Hematopoietic multipotent progenitor cell treated with erythropoietin and hydrocortisone succinate and interleukin-3 and kit ligand, for 4 days (in vitro differentiated cells): ENCODE results near the gene GRIK5.

Experiments used
- DNase-seq: peaks from one replicate; pipeline ENCODE4 v3.0.0-alpha.2; 2015

Gene GRIK5

DNA sequence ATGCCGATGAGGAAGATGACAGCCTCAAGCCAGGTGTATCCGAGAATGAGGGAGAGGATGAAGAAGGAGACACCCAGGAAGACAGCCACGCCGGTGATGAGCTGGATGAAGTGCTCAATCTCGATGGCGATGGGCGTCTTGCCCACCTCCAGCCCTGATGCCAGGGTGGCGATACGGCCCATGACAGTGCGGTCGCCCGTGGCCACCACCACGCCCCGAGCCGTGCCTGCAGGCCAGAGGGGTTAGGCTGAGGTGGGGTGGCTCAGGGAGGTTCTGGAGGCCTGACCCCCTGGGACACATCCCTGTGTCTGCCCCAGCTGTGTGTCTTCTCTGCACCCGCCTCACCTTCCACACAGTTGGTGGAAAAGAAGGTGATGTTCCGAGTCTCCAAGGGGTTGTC is 85.0 kb downstream of the GRIK5 start:
- no peak for DNase-seq

DNA sequence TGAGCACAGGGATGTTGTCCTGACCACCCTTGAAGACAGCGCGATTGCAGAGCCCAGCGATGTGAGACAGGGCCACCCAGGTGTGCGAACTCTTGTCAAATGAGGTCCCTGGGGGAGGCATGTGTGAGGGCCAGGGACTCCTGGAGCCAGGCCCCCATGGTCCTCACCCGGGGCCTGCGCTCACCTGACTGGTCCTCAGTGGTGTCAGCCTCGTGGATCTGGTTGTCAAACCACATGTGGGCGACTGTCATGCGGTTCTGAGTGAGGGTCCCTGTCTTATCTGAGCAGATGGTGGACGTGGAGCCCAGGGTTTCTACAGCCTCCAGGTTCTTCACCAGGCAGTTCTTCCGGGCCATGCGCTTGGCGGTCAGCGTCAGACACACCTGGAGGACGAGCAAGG is 88.3 kb downstream of the GRIK5 start:
- DNase-seq, result no peak

DNA sequence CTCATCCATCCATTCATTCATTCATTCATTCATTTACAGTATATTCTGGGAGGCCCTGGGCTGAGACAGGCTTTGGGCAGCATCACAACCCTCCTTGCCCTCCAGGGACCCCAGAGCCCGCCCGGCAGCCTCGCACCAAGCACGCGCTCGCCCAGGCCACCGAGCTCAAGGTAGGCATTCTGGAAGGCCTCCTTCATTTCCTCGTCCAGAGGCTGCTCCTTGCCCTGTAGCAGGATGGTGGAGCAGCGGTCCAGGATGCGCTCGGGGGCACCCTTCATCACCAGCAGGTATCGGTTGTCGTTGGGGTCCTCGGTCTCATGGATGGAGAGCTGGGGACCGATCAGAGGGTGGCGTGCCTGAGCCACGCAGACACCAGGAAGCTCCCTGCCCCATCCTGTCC is 91.5 kb downstream of the GRIK5 start:
- no peak for DNase-seq

DNA sequence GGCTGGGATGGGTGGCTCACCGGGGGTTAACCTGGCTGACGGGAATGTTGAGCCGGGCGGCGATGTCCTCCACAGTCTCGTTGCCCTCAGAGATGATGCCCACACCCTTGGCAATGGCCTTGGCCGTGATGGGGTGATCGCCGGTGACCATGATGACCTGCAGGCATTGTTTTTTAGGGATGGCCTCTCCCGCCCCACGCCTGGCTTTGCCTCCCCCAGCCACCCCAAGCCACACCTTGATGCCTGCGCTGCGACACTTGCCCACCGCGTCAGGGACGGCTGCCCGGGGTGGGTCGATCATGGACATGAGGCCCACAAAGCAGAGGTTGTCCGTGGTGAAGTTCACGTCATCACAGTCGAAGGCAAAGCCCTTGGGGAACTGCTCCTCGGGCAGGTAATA is 92.1 kb downstream of the GRIK5 start:
- no peak for DNase-seq

DNA sequence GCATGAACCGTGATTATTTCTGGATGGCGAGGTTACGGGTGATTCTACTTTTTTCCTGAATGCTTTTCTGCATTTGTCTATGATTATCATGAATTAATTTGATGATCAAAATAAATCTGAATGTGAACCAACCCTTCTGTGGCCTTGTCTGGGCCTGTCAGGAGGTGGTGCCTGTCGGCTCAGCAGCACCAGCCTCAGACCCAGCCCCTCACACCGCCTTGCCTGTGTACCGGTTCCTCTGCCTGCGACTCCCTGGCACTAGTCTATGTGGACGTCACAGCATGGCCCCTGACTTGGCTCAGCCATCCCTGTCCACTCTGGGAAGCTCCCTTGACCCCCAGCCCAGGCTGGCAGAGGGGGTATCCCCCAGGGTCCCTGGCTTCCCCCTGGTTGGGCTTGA is 95.4 kb downstream of the GRIK5 start:
- no peak for DNase-seq

DNA sequence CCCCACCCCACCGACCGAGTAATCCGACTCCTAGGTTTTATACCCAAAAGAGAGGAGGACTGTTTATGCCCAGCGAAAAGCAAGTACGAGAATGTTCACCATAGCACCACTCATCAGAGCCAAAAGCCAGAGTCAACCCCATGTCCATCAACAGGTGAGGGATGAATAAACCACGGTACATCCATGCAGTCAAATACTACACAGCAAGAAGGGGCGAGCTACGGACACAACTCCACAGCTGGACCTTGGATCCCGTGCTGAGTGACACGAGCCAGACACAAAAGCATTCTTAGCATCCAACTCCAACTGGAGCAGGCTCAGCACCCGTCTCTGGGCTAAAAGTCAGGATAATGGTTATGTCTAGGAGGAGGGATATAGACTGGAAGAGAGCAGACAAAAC is 98.6 kb downstream of the GRIK5 start:
- no peak for DNase-seq

DNA sequence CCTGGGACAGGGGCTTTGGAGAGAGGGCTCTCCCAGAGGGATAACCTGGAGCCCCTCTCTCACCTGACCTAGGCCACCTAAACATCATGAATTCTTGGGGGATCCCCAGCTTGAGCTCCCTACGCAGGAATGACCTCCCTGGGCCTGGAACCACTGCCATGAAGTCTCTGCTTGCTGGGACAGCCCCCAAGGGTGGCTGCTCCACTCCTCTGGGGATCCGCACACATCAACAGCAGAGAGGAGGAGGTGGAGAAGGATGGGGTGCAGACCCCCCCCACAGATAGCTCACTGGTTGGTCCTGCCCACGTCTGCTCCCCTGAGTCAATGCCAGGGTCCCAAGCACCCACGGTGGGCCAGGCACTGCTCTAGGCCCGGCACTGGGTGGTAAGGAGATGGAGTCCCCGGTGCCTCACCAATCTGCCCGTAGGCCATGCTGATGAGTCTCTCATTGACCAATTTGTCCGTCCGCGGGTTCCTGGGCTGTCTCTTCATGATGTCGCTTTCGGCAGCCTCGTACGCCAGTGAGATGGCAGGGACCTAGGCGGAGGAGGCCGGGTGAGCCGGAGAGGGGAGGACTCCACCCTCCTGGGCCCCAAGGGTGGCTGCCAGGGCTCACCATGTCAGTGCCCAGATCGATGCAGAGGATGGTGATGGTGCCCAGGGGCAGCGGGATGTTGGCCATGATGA is 100.1 kb downstream of the GRIK5 start:
- no peak for DNase-seq

DNA sequence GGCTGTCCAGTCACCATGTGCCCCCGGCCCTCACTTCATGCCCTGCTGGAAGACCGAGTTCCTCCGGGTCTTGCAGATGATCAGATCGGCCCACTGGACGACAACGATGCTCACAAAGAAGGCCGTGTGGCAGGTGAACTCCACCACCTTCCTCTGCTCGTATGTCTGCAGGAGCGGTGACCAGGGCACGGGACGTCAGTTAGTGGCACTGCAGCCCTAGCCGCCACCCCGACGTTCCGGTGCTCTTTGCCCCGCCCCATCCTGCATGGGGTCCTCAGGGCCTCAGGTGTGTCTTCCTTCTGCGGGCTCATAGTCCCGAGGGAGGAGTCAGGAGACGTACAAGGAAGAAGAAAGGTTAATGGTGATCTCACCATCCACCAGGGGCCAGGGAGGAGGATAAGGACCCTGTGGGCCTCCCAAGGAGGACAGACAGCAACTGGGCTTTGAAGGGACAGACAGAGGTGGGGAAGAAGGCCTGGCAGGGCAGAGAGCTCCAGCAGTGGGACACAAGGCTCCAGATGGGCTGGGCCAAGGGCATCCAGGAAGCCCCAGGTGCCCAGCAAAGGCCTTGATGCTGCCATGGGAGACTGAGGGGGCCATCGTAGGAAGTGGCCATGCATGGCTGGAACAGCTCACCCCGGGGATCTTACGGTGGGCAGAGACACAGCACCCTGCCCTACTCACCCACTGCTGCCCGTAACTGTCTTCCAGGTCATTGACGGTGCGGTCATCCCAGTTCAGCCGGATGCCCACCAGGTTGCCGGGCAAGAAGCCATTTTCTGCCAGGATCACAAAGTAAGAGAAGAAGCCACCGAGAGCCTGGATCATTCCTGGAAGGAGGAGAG is 101.0 kb downstream of the GRIK5 start:
- no peak for DNase-seq

DNA sequence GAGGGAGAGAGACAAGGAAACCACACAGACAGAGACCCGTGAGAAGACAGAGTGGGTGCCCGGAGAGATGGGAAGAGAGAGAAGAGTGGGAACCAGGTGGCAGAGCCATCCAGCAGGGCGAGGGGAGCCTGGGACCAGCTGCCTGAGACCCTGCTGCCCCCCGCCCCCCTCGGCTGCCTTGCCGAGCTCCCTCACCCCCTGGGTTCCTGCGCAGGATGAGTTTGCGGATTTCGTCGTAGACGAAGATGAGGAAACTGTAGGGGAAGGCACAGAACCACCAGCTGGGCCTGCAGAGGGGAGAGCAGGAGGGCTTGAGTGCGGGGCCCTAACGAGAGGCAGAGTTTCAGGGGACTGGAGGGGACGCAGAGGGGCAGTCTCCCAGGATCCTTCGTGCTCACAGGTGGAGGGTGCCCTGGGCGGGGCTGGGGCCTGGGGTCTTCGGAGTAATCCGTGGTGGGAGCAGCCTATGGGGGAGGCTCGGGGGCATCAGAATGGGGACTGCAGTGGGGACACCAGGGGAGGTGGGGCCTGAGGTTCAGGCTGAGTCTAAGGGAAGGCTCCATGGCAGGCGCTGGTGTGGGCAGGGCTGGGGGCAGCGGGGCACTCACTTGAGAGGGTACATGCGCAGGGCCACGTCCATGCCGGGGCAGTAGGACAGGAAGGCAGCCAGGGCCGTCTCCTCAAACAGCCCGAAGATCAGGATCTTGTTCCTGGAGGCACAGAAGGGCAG is 102.8 kb downstream of the GRIK5 start:
- peak; percentile 77 for DNase-seq

DNA sequence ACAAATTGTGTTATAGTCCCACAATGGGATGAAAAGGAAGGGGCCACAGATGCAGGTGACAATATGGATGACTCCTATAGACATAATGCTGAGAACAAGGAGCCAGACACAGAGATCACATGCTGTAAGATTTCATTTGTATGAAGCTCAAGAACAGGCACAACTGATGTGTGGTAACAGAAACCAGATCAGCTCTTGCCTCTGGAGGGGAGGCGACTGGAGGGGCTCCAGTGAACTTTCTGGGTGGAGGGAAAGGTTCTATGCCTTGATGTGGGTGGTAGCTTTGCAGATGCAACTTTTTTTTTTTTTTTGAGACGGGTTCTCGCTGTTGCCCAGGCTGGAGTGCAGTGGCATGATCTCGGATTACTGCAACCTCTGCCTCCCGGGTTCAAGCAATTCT is 104.9 kb downstream of the GRIK5 start:
- DNase-seq, result no peak

DNA sequence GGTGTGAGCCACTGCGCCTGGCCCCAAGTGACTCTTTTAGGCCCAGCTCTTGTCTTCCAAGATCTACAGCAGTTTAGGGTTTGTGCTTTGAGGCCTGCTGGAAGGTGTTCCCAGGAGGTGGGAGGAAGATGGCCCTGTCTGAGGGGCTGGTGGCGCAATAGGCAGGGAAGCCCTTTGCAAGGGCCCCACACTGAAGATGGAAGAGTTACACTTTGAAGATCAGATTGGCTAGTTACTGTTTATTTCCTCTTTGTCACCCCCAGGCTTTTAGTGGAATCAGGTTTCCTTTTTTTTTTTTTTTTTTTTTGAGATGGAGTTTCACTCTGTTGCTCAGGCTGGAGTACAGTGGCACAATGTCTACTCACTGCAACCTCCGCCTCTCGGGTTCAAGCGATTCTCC is 109.0 kb downstream of the GRIK5 start:
- peak; percentile 37 for DNase-seq

DNA sequence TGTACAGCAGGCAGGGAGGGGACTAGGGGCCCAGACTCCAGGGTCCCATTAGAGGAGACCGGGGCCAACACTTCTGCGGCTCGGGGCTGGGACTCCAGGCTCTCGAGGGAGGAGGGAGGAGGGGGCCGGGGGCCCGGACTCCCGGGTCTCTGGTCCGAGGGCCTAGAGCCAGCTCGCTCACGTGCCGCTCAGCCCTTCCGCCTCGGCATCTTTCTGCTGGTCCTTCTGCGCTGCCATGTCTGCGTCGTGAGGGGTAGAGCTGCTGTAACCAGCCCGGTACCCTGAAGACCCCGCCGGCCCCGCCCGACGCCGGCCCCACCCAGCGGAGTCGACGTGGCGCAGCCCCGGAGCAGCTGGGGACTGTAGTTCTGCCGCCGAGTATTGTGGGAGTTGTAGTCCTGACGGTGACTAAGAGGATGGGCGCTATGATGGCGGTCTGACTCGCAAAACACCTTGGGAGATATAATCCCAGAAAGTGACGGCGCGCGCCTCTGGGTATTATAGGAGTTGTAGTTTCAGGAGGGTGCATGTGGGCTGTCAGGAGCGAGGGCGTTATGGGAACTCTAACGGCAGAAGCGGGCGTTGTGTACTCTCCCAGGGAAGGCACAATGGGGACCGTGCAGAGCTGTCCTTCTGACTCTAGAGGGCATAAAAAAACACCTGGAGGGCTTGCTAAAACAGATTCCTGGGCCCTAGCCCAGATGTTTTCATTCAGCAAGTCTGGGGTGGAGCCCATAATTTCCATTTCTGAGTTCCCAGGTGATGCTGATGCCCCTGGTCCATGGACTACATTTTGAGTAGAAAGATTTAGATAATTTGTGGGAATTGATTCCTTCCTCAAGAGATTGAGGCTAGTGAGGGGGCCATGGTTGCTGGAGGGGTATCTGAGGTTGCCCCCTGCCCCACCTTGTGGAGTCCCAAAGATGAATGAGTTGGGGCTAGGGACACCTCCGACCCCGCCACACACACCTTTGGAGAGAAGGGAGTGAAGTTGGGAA is 110.7 kb downstream of the GRIK5 start, which contains the start of gene RABAC1:
Gene RABAC1, minus strand, starts transcription at position 266 of the 998 bp plus-strand sequence. Its CDS starts 29 bp downstream, at position 237.
- peak; percentile 95 for DNase-seq

DNA sequence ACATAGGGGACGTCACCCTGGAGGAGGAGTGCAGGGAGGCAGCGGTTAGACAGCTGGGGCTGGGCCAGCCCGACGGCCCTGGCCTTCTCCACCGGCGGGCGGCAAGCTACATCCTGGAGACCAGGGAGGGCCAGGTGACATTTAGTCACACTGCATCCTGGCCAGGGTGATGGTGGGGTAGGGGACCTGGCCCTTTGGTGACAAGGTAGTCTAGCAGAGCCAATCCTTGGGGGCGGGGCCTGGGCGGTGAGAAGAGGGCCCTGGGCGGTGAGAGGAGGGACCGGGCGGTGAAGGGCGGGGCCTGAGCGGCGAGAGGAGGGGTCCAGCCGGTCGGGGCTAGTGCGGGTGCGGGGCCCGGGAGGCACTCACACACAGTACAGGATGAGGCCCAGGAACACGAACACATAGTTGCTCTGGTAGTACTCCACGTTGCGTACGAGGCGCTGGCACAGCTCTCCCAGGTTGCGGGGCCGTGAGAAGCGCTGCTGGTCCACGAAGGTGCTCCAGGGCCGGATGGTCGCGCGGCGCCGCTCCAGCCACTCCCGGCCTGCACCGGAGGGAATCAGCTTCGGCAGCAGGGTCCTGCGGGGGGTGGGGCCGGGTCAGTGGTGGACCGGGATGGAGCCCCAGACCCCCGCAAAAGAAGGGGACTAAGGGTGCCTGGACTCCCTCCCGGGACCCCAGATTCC is 111.5 kb downstream of the GRIK5 start:
- peak; percentile 72 for DNase-seq

DNA sequence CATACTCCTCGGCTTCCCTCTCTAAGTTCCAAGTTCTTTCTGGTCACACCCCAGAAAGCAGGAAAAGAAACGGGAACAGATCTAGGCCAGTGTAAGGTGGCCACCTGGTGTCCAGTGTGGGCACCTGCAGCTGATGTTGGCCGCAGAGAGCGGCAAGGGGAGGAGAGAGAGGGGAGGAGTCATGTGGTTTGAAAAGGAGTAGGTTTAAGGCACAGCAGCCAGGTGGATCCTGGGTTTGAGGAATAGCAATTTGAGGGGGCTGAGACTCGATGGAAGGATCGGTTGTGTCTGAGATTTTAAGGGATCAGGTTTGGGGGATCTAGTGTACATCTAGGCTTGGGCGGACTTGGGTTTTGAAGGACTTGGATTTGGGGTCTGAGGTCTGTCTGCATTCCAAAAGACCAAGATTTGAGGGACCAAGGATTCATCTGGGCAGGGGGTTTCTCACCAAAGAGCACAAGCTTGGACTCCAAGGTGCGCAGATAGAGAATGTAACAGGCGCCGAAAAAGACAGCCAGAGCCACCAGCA is 112.1 kb downstream of the GRIK5 start:
- peak; percentile 88 for DNase-seq

DNA sequence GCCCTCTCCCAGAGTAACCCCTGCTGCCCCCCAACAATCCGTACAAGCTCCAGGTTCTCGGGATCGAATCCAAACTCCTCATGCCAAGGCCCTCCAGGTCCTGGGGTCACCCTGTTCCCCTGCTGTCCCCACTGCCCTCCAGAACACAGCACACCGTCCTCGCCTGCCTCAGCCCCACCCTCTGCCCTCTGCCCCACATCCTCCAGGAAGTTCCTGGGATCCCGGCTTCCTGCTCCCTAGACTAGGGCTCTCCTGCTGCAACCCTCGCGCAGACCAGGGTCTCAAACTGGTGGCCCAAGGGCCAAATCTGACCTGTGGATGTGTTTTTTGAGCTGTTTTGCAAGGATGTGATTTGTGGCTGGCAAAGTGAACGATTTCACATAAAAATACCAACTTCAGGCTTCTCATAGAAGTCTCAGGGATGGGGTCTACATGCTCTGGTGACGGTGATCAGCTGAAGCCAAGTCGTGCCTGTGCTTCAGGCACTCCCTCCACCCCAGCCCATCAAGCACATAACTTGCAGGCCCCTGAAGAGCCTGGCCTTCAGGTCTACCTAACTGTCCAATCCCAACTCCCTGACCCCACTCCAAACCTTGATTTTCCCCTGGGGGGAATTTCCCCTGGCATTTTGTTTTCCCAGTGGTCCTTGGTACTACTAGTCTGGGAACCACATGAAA is 112.7 kb downstream of the GRIK5 start:
- no peak for DNase-seq

DNA sequence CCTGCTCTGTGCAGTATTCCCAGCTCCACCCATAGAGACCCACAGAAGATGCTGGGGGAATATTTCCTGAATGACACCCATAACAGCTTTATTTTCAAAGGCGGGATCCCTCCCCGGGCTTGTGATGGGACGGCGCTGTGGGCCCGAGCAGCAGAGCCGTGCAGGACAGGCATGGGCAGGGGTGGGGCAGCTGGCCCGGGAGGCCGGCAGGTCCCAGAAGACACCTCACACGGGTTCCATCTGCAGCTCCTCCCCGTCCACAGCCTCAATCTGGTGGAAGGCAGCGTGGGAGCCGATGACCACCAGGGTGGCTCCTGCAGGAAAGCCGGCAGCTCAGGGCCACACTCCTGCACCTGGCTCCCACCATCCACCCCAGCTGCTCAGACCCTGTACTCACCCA is 113.4 kb downstream of the GRIK5 start:
- DNase-seq, result no peak

DNA sequence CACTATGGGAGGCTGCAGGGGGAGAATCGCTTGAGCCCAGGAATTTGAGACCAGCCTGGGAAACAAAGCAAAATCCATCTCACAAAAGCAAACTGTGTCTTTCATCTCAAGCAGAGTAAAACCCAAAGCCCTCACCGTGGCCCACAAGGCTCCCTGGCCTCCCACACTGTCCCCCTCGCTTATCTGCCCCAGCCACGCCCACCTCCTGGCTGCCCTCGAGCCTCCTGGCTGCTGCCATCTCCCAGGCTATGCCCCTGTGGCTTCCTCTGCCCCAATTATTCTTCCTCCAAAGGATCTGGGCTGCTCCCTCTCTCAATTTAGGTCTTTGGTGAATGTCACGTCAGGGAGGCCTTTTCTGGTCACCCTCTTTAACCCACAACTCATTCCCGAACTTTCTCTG is 114.5 kb downstream of the GRIK5 start:
- DNase-seq, result peak; percentile 64

DNA sequence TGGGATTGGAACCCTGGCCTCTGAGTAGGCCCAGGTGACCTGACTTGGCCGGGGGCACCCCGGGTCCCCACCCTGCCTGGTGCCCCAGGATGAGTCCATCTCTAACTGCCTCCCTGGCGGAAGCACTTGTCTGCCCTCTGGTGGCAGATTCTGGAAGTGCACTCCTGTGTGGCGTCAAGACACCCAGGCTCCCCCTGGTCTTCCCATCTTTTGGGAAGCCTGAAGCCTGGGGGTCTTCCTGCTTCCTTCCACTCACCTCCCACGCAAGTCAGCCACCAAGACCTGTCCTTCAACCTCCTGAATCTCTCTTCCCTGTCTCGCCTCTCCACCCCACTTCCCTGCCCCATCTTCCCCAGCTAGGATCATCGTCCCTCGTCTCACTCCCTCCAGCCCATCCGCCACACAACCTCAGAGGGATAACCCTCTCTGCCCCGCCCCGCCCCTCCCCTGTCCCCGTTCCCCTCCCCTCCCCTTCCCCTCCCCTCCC is 118.3 kb downstream of the GRIK5 start:
- DNase-seq, result peak; percentile 85
